ENCODE results near the gene C1orf226. TPM values are rescaled to one million over a fixed set of nuclear protein-coding genes. Genes with fewer than 3 reads are reported as not detected.
A peak's percentile ranks its signal among the peaks of the same experiment; 100 is the strongest.
"Not testable (repeated sequence)": the region's sequence is repeated elsewhere in the genome, so short reads cannot be mapped to it uniquely, and the experiment has no call there.

The C1orf226 gene
- total and polyA plus RNA-seq, 4 donors, result 1.4 to 10.2 (median 5.9) TPM

- WGBS (ENCODE audit: insufficient coverage), result 100% methylated on average over 1 of the region's 4 CpGs
- H3K9me3 ChIP-seq (ENCODE audit: control insufficient read depth, insufficient read depth, low read length); DNase-seq (ENCODE audit: low read depth in 4 of 6, low spot score in 6 of 6); H3K4me1 ChIP-seq (ENCODE audit: control insufficient read depth, insufficient read depth, low read length); H3K27me3 ChIP-seq (ENCODE audit: control insufficient read depth, insufficient read depth, low read length); H3K4me3 ChIP-seq (ENCODE audit: low read depth, low read length); H3K27ac ChIP-seq (ENCODE audit: low read depth, low read length): not testable (repeated sequence)
- H3K36me3 ChIP-seq (ENCODE audit: control insufficient read depth, insufficient read depth, low read length), result peaks cover 19% of the 10 kb centered on the region
These were observed 29.7 kb upstream of the C1orf226 start for GRCh38 chr1:162351874-162352273.

- DNase-seq (ENCODE audit: low read depth in 4 of 6, low spot score in 6 of 6), result no peak
- Histone ChIP-seq H3K4me1 (ENCODE audit: control insufficient read depth, insufficient read depth, low read length) (peaks cover 8% of the 10 kb centered on the region), H3K9me3 (ENCODE audit: control insufficient read depth, insufficient read depth, low read length) (no peaks in the 10 kb centered on the region), H3K36me3 (ENCODE audit: control insufficient read depth, insufficient read depth, low read length) (peaks cover 21% of the 10 kb centered on the region), H3K4me3 (ENCODE audit: low read depth, low read length) (no peak overlapping the region), H3K27me3 (ENCODE audit: control insufficient read depth, insufficient read depth, low read length) (no peaks in the 10 kb centered on the region), H3K27ac (ENCODE audit: low read depth, low read length) (no peak overlapping the region)
- 83% methylated on average over 5 of the region's 9 CpGs for WGBS (ENCODE audit: insufficient coverage)
These were observed 28.4 kb upstream of the C1orf226 start for GRCh38 chr1:162353078-162353477.

- H3K4me3 ChIP-seq (ENCODE audit: low read depth, low read length), result no peak overlapping the region
- no peaks in the 10 kb centered on the region for H3K9me3 ChIP-seq (ENCODE audit: control insufficient read depth, insufficient read depth, low read length)
- WGBS (ENCODE audit: insufficient coverage), result 72% methylated on average over 4 of the region's 5 CpGs
- peaks cover 21% of the 10 kb centered on the region for H3K36me3 ChIP-seq (ENCODE audit: control insufficient read depth, insufficient read depth, low read length)
- no peak for DNase-seq (ENCODE audit: low read depth in 4 of 6, low spot score in 6 of 6)
- H3K27ac ChIP-seq (ENCODE audit: low read depth, low read length), result no peak overlapping the region
- no peaks in the 10 kb centered on the region for H3K27me3 ChIP-seq (ENCODE audit: control insufficient read depth, insufficient read depth, low read length)
- peaks cover 8% of the 10 kb centered on the region for H3K4me1 ChIP-seq (ENCODE audit: control insufficient read depth, insufficient read depth, low read length)
These were observed 27.8 kb upstream of the C1orf226 start for GRCh38 chr1:162353702-162354101.

- no peak overlapping the region for H3K27ac ChIP-seq (ENCODE audit: low read depth, low read length)
- 83% methylated on average over 2 of the region's 5 CpGs for WGBS (ENCODE audit: insufficient coverage)
- H3K36me3 ChIP-seq (ENCODE audit: control insufficient read depth, insufficient read depth, low read length), result peaks cover 21% of the 10 kb centered on the region
- peaks cover 8% of the 10 kb centered on the region for H3K4me1 ChIP-seq (ENCODE audit: control insufficient read depth, insufficient read depth, low read length)
- no peaks in the 10 kb centered on the region for H3K27me3 ChIP-seq (ENCODE audit: control insufficient read depth, insufficient read depth, low read length)
- peak in 1 of 6 donors; percentile 17 for DNase-seq (ENCODE audit: low read depth in 4 of 6, low spot score in 6 of 6)
- no peaks in the 10 kb centered on the region for H3K9me3 ChIP-seq (ENCODE audit: control insufficient read depth, insufficient read depth, low read length)
- no peak overlapping the region for H3K4me3 ChIP-seq (ENCODE audit: low read depth, low read length)
These were observed 23.8 kb upstream of the C1orf226 start for GRCh38 chr1:162357681-162358266.

- no peaks in the 10 kb centered on the region for H3K9me3 ChIP-seq (ENCODE audit: control insufficient read depth, insufficient read depth, low read length)
- no peak overlapping the region for H3K4me3 ChIP-seq (ENCODE audit: low read depth, low read length)
- H3K36me3 ChIP-seq (ENCODE audit: control insufficient read depth, insufficient read depth, low read length), result peaks cover 19% of the 10 kb centered on the region
- no peaks in the 10 kb centered on the region for H3K27me3 ChIP-seq (ENCODE audit: control insufficient read depth, insufficient read depth, low read length)
- WGBS (ENCODE audit: insufficient coverage), result no CpG with 5 or more reads among the region's 1 CpG
- H3K27ac ChIP-seq (ENCODE audit: low read depth, low read length), result no peak overlapping the region
- peaks cover 5% of the 10 kb centered on the region for H3K4me1 ChIP-seq (ENCODE audit: control insufficient read depth, insufficient read depth, low read length)
- no peak for DNase-seq (ENCODE audit: low read depth in 4 of 6, low spot score in 6 of 6)
These were observed 22.6 kb upstream of the C1orf226 start for GRCh38 chr1:162358928-162359327.

GRCh38 chr1:162359523-162360236 lies 21.8 kb upstream of the C1orf226 start:
- peaks cover 5% of the 10 kb centered on the region for H3K4me1 ChIP-seq (ENCODE audit: control insufficient read depth, insufficient read depth, low read length)
- H3K4me3 ChIP-seq (ENCODE audit: low read depth, low read length), result no peak overlapping the region
- H3K9me3 ChIP-seq (ENCODE audit: control insufficient read depth, insufficient read depth, low read length), result no peaks in the 10 kb centered on the region
- H3K27ac ChIP-seq (ENCODE audit: low read depth, low read length), result no peak overlapping the region
- no peaks in the 10 kb centered on the region for H3K27me3 ChIP-seq (ENCODE audit: control insufficient read depth, insufficient read depth, low read length)
- H3K36me3 ChIP-seq (ENCODE audit: control insufficient read depth, insufficient read depth, low read length), result peaks cover 19% of the 10 kb centered on the region
- WGBS (ENCODE audit: insufficient coverage), result 84% methylated on average over 9 of the region's 10 CpGs
- DNase-seq (ENCODE audit: low read depth in 4 of 6, low spot score in 6 of 6), result no peak

- 78% methylated on average over 8 of the region's 10 CpGs for WGBS (ENCODE audit: insufficient coverage)
- H3K27me3 ChIP-seq (ENCODE audit: control insufficient read depth, insufficient read depth, low read length), result no peaks in the 10 kb centered on the region
- H3K4me1 ChIP-seq (ENCODE audit: control insufficient read depth, insufficient read depth, low read length), result peaks cover 5% of the 10 kb centered on the region
- no peak overlapping the region for H3K4me3 ChIP-seq (ENCODE audit: low read depth, low read length)
- H3K36me3 ChIP-seq (ENCODE audit: control insufficient read depth, insufficient read depth, low read length), result peaks cover 16% of the 10 kb centered on the region
- DNase-seq (ENCODE audit: low read depth in 4 of 6, low spot score in 6 of 6), result peak in 1 of 6 donors; percentile 22
- H3K27ac ChIP-seq (ENCODE audit: low read depth, low read length), result no peak overlapping the region
- H3K9me3 ChIP-seq (ENCODE audit: control insufficient read depth, insufficient read depth, low read length), result no peaks in the 10 kb centered on the region
These were observed 21.2 kb upstream of the C1orf226 start for GRCh38 chr1:162360237-162360873.

- Histone ChIP-seq H3K27me3 (ENCODE audit: control insufficient read depth, insufficient read depth, low read length) (no peaks in the 10 kb centered on the region), H3K9me3 (ENCODE audit: control insufficient read depth, insufficient read depth, low read length) (no peaks in the 10 kb centered on the region), H3K4me3 (ENCODE audit: low read depth, low read length) (no peak overlapping the region), H3K4me1 (ENCODE audit: control insufficient read depth, insufficient read depth, low read length) (peaks cover 5% of the 10 kb centered on the region), H3K36me3 (ENCODE audit: control insufficient read depth, insufficient read depth, low read length) (peaks cover 16% of the 10 kb centered on the region), H3K27ac (ENCODE audit: low read depth, low read length) (no peak overlapping the region)
- DNase-seq (ENCODE audit: low read depth in 4 of 6, low spot score in 6 of 6), result no peak
- WGBS (ENCODE audit: insufficient coverage), result 100% methylated on average over 1 of the region's 4 CpGs
These were observed 20.7 kb upstream of the C1orf226 start for GRCh38 chr1:162360874-162361260.

- H3K36me3 ChIP-seq (ENCODE audit: control insufficient read depth, insufficient read depth, low read length), result peaks cover 13% of the 10 kb centered on the region
- no peaks in the 10 kb centered on the region for H3K27me3 ChIP-seq (ENCODE audit: control insufficient read depth, insufficient read depth, low read length)
- H3K9me3 ChIP-seq (ENCODE audit: control insufficient read depth, insufficient read depth, low read length), result no peaks in the 10 kb centered on the region
- H3K27ac ChIP-seq (ENCODE audit: low read depth, low read length), result no peak overlapping the region
- 82% methylated on average over 5 of the region's 5 CpGs for WGBS (ENCODE audit: insufficient coverage)
- H3K4me3 ChIP-seq (ENCODE audit: low read depth, low read length), result no peak overlapping the region
- peaks cover 5% of the 10 kb centered on the region for H3K4me1 ChIP-seq (ENCODE audit: control insufficient read depth, insufficient read depth, low read length)
- DNase-seq (ENCODE audit: low read depth in 4 of 6, low spot score in 6 of 6), result peak in 1 of 6 donors; percentile 13
These were observed 20.2 kb upstream of the C1orf226 start for GRCh38 chr1:162361349-162361748.

Data from spinal cord (tissue), 10 donors.